SU-DHL-6 (cell line): ENCODE measurements around the gene AGFG2.

Source experiments
- CTCF ChIP-seq: fragments of 200-600 bp; sonication (generic); IDR thresholded peaks from one replicate; pipeline ENCODE4 v1.5.1; 2017; ENCODE audit warnings: antibody characterized with exemption, mild to moderate bottlenecking, low read length, moderate library complexity; ENCODE audit not compliant: insufficient read depth, poor library complexity, severe bottlenecking
- EZH2phosphoT487 ChIP-seq: fragments of 200-600 bp; sonication (generic), shearing (Covaris generic); conservative IDR thresholded peaks from 2 replicates; pipeline ENCODE4 v1.6.1; 2018; ENCODE audit warnings: mild to moderate bottlenecking, antibody characterized with exemption, low read length, moderate library complexity, mixed read lengths

GRCh38 chr7:100568896-100569844, 30.2 kb downstream of the AGFG2 start:
- TF ChIP-seq CTCF: peak; percentile 49
- TF ChIP-seq EZH2phosphoT487: no peak
